HepG2 (cell line): Measurements from ENCODE around the gene MRPL58. TPM values are rescaled to one million over a fixed set of nuclear protein-coding genes. Genes with fewer than 3 reads are reported as not detected.

Source experiments
- AGO1 ChIP-seq: fragments of 200-400 bp; formaldehyde crosslinking; IDR thresholded peaks from 2 replicates; pipeline ENCODE4 v1.6.1; 2017; ENCODE audit warnings: mild to moderate bottlenecking, low read depth, low read length, moderate library complexity; ENCODE audit not compliant: poor library complexity, severe bottlenecking
- TAF15 ChIP-seq: fragments of 200-400 bp; formaldehyde crosslinking; IDR thresholded peaks from one replicate; pipeline ENCODE4 v1.6.1; 2018; ENCODE audit warnings: mild to moderate bottlenecking, low read depth, low read length; ENCODE audit not compliant: poor library complexity, severe bottlenecking
- polyA plus RNA-seq, 8 experiments: library from polyadenylated mRNA; depleted of rRNA in 3 of 8; stranded (reverse) in 7 of 8; unstranded in 1 of 8; fragments of >200 nt; fragmentation: Illumina TruSeq in 4 of 8; extraction: Trizol in 4 of 8; gene quantifications; 2 replicates each; pipeline versions ENCODE4 v1.2.1 to v1.2.3, GENCODE V29; 2011 to 2016; ENCODE audit warnings: low read depth in 4 of 8, missing spikeins in 1 of 8, mixed read lengths in 1 of 8; ENCODE audit not compliant: insufficient read depth in 1 of 8
- total RNA-seq, 5 experiments: library from RNA; depleted of rRNA; stranded (reverse); fragments of >200 nt; fragmentation: Illumina TruSeq; extraction: Trizol; gene quantifications; 2 replicates each; pipeline ENCODE4 v1.2.3, GENCODE V29; 2016; ENCODE audit warnings: low read depth in 1 of 5
- TF ChIP-seq, protein P1 (sequence below), 2 experiments: IDR thresholded peaks; 2 replicates each; pipeline ENCODE4 v1.6.1; 2011 to 2012; ENCODE audit warnings: low read length in 2 of 2, borderline replicate concordance in 1 of 2, low read depth in 1 of 2, mild to moderate bottlenecking in 1 of 2, moderate library complexity in 1 of 2
- TF ChIP-seq, protein P2 (sequence below): sonication (generic); formaldehyde crosslinking; IDR thresholded peaks from 2 replicates; pipeline ENCODE4 v1.4.0; 2020; ENCODE audit warnings: missing genetic modification reagents
- TF ChIP-seq, protein P3 (sequence below): sonication (generic); formaldehyde crosslinking; IDR thresholded peaks from 2 replicates; pipeline ENCODE4 v1.8.0; 2022; ENCODE audit warnings: missing genetic modification reagents, mild to moderate bottlenecking, inconsistent platforms, borderline replicate concordance
- TF ChIP-seq, protein P4 (sequence below): sonication (generic); formaldehyde crosslinking; IDR thresholded peaks from 2 replicates; pipeline ENCODE4 v1.4.0; 2020; ENCODE audit warnings: missing genetic modification reagents, borderline replicate concordance
- TF ChIP-seq, protein P5 (sequence below): sonication (generic); formaldehyde crosslinking; IDR thresholded peaks from 2 replicates; pipeline ENCODE4 v1.4.0; 2020; ENCODE audit warnings: missing genetic modification reagents
- TF ChIP-seq, protein P6 (sequence below): sonication (generic); formaldehyde crosslinking; IDR thresholded peaks from 2 replicates; pipeline ENCODE4 v1.9.0; 2022; ENCODE audit warnings: low read depth, missing genetic modification reagents
- TF ChIP-seq, protein P7 (sequence below): IDR thresholded peaks from 2 replicates; pipeline ENCODE4 v1.6.1; 2018; ENCODE audit warnings: missing genetic modification reagents

MRPL58 gene
- total and polyA plus RNA-seq, 2 of the 13 experiments (the other 11 are each of a cell fraction or from before 2014, with no cell fraction given), result 44.9 to 68.9 TPM

DNA sequence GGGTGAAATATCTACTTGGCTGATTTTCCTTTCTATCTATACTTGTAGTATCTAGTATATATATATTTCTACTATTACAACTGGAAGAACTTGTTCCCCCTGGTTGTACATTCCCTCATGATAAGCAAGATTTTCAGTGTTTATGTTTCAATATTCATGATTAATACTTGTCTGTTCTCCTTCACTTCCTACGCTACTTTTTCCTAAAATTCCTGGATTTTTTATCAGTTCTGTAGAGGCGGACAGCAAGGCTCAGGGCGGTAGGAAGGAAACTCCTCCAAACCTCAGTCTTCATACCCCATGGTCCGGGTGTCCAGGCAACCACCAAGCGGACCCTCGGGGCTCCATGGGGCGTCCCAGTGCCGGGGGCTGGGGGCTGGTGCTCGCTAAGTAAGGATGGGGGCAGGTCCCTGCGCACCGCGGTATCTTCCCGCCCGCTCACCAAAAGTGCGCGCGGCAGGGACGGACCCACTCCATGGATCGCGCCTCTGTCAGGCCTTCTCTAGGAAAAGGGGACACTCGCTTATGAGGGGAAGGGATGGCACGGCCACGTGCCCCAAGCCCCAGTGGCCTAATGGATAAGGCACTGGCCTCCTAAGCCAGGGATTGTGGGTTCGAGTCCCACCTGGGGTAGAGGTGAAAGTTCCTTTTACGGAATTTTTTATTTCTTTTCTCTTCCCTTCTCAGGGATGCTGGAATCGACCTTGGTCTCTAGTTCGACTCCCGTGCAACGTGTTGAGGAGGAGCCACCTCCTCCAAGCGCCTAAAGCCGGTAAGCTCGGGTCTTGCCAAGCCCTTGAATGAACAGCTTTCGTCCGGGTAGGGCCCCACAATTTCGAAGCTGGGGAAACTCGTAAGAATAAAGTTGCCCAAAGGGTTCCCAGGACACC lies 21.1 kb downstream of the MRPL58 start (continued):
- TF ChIP-seq, protein P1, sequence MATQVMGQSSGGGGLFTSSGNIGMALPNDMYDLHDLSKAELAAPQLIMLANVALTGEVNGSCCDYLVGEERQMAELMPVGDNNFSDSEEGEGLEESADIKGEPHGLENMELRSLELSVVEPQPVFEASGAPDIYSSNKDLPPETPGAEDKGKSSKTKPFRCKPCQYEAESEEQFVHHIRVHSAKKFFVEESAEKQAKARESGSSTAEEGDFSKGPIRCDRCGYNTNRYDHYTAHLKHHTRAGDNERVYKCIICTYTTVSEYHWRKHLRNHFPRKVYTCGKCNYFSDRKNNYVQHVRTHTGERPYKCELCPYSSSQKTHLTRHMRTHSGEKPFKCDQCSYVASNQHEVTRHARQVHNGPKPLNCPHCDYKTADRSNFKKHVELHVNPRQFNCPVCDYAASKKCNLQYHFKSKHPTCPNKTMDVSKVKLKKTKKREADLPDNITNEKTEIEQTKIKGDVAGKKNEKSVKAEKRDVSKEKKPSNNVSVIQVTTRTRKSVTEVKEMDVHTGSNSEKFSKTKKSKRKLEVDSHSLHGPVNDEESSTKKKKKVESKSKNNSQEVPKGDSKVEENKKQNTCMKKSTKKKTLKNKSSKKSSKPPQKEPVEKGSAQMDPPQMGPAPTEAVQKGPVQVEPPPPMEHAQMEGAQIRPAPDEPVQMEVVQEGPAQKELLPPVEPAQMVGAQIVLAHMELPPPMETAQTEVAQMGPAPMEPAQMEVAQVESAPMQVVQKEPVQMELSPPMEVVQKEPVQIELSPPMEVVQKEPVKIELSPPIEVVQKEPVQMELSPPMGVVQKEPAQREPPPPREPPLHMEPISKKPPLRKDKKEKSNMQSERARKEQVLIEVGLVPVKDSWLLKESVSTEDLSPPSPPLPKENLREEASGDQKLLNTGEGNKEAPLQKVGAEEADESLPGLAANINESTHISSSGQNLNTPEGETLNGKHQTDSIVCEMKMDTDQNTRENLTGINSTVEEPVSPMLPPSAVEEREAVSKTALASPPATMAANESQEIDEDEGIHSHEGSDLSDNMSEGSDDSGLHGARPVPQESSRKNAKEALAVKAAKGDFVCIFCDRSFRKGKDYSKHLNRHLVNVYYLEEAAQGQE (IDR thresholded peaks at IDR 0.05; ENCODE audit: borderline replicate concordance in 1 of 2, low read depth in 1 of 2, low read length in 2 of 2), result peak in 1 of 2 experiments; percentile 41; a peak in 1 of 4 replicates
- TF ChIP-seq AGO1 (no peak), TAF15 (no peak)
- TF ChIP-seq, protein P2, sequence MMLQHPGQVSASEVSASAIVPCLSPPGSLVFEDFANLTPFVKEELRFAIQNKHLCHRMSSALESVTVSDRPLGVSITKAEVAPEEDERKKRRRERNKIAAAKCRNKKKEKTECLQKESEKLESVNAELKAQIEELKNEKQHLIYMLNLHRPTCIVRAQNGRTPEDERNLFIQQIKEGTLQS (CRISPR knock-in tag), result peak; percentile 40; the same call in 1 of the 2 replicates
- TF ChIP-seq, protein P3, sequence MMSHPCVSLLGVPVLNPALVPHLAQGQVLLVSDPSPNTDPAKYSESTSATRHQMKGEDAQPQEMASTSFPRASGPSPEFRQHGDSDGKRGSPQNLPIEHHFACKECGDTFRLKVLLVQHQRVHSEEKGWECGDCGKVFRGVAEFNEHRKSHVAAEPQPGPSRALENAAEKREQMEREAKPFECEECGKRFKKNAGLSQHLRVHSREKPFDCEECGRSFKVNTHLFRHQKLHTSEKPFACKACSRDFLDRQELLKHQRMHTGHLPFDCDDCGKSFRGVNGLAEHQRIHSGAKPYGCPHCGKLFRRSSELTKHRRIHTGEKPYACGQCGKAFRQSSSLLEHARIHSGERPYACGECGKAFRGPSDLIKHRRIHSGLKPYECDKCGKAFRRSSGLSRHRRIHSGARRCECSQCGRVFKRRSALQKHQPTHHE (CRISPR knock-in tag), result peak; percentile 24; the same call in 1 of the 2 replicates
- TF ChIP-seq, protein P4, sequence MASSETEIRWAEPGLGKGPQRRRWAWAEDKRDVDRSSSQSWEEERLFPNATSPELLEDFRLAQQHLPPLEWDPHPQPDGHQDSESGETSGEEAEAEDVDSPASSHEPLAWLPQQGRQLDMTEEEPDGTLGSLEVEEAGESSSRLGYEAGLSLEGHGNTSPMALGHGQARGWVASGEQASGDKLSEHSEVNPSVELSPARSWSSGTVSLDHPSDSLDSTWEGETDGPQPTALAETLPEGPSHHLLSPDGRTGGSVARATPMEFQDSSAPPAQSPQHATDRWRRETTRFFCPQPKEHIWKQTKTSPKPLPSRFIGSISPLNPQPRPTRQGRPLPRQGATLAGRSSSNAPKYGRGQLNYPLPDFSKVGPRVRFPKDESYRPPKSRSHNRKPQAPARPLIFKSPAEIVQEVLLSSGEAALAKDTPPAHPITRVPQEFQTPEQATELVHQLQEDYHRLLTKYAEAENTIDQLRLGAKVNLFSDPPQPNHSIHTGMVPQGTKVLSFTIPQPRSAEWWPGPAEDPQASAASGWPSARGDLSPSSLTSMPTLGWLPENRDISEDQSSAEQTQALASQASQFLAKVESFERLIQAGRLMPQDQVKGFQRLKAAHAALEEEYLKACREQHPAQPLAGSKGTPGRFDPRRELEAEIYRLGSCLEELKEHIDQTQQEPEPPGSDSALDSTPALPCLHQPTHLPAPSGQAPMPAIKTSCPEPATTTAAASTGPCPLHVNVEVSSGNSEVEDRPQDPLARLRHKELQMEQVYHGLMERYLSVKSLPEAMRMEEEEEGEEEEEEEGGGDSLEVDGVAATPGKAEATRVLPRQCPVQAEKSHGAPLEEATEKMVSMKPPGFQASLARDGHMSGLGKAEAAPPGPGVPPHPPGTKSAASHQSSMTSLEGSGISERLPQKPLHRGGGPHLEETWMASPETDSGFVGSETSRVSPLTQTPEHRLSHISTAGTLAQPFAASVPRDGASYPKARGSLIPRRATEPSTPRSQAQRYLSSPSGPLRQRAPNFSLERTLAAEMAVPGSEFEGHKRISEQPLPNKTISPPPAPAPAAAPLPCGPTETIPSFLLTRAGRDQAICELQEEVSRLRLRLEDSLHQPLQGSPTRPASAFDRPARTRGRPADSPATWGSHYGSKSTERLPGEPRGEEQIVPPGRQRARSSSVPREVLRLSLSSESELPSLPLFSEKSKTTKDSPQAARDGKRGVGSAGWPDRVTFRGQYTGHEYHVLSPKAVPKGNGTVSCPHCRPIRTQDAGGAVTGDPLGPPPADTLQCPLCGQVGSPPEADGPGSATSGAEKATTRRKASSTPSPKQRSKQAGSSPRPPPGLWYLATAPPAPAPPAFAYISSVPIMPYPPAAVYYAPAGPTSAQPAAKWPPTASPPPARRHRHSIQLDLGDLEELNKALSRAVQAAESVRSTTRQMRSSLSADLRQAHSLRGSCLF (CRISPR knock-in tag), result no peak
- TF ChIP-seq, protein P5, sequence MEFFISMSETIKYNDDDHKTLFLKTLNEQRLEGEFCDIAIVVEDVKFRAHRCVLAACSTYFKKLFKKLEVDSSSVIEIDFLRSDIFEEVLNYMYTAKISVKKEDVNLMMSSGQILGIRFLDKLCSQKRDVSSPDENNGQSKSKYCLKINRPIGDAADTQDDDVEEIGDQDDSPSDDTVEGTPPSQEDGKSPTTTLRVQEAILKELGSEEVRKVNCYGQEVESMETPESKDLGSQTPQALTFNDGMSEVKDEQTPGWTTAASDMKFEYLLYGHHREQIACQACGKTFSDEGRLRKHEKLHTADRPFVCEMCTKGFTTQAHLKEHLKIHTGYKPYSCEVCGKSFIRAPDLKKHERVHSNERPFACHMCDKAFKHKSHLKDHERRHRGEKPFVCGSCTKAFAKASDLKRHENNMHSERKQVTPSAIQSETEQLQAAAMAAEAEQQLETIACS (CRISPR knock-in tag), result peak; percentile 78
- TF ChIP-seq, protein P6, sequence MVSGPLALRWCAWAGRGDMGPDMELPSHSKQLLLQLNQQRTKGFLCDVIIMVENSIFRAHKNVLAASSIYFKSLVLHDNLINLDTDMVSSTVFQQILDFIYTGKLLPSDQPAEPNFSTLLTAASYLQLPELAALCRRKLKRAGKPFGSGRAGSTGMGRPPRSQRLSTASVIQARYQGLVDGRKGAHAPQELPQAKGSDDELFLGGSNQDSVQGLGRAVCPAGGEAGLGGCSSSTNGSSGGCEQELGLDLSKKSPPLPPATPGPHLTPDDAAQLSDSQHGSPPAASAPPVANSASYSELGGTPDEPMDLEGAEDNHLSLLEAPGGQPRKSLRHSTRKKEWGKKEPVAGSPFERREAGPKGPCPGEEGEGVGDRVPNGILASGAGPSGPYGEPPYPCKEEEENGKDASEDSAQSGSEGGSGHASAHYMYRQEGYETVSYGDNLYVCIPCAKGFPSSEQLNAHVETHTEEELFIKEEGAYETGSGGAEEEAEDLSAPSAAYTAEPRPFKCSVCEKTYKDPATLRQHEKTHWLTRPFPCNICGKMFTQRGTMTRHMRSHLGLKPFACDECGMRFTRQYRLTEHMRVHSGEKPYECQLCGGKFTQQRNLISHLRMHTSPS, result 0 out of 2 replicates have a peak, but pooled peaks have one; percentile 3
- TF ChIP-seq, protein P7, sequence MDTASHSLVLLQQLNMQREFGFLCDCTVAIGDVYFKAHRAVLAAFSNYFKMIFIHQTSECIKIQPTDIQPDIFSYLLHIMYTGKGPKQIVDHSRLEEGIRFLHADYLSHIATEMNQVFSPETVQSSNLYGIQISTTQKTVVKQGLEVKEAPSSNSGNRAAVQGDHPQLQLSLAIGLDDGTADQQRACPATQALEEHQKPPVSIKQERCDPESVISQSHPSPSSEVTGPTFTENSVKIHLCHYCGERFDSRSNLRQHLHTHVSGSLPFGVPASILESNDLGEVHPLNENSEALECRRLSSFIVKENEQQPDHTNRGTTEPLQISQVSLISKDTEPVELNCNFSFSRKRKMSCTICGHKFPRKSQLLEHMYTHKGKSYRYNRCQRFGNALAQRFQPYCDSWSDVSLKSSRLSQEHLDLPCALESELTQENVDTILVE (CRISPR knock-in tag), result peak; percentile 87
